Activated CD8-positive, alpha-beta memory T cell treated with anti-CD3 and anti-CD28 coated beads for 1 hour (primary cell): ENCODE data around the gene TTLL12.

Experiments used
- DNase-seq, 2 donors: peaks; one replicate each; pipeline ENCODE4 v3.0.0-alpha.2; 2020; ENCODE audit warnings: low read depth in 1 of 2; ENCODE audit errors: extremely low read depth in 1 of 2

The TTLL12 gene

GRCh38 chr22:43131773-43132501 lies 55.0 kb downstream of the TTLL12 start:
- DNase-seq = no peak

GRCh38 chr22:43129426-43130425 lies 57.2 kb downstream of the TTLL12 start:
- no peak for DNase-seq

DNA sequence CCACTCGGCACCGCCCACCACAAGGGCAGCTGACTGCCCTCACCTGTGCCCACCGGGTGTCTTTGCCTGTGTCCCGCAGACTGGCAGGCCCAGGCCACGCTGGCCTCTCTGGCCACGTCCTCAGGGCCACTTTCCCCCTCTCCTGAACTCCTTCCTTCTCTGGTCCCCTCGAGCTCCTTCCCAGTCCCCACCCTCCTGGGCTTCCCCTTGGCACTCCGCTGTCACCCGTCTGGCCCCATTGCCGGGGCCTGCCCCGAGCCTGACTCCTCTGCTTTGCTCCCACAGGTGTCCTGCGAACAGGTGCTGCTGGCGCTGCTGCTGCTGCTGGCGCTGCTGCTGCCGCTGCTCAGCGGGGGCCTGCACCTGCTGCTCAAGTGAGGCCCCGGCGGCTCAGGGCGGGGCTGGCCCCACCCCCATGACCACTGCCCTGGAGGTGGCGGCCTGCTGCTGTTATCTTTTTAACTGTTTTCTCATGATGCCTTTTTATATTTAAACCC lies 58.0 kb downstream of the TTLL12 start:
- no peak for DNase-seq

GRCh38 chr22:43128116-43128515 lies 58.8 kb downstream of the TTLL12 start:
- DNase-seq = no peak

GRCh38 chr22:43127166-43127908 lies 59.6 kb downstream of the TTLL12 start:
- no peak for DNase-seq

DNA sequence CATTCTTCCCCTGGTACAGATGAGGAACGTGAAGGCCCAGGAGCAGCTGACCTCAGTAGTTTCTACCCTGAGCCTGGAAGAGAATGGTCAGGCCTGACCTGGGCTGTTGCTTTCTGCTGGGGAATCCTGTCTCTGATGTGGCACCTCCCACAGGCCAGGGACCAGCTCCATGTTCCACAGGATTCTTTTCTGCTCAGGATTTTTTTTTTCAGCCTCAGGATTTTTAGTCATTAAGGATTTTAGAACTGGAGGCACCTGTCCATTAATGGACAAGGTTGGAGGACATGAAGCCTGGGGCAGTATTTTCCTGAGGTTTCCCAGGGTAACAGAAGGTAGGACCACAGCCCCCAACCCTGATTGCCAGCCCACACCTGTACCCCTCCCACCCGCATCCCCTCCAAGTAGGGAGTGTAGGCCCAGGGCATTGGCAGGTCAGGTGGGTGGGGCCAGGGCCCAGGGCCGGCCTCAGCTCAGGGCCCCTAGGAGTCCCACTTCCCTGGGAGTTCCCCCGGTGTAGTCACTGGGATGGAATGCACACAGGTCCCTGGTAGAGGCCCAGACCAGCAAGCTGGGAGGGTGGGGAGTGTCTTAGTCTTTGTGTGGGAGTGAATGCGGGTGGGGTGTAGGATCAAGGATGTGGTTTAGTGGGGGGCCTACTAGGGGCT lies 60.3 kb downstream of the TTLL12 start:
- DNase-seq = no peak

- no peak for DNase-seq
These were observed 67.9 kb downstream of the TTLL12 start for GRCh38 chr22:43118953-43119458.

DNA sequence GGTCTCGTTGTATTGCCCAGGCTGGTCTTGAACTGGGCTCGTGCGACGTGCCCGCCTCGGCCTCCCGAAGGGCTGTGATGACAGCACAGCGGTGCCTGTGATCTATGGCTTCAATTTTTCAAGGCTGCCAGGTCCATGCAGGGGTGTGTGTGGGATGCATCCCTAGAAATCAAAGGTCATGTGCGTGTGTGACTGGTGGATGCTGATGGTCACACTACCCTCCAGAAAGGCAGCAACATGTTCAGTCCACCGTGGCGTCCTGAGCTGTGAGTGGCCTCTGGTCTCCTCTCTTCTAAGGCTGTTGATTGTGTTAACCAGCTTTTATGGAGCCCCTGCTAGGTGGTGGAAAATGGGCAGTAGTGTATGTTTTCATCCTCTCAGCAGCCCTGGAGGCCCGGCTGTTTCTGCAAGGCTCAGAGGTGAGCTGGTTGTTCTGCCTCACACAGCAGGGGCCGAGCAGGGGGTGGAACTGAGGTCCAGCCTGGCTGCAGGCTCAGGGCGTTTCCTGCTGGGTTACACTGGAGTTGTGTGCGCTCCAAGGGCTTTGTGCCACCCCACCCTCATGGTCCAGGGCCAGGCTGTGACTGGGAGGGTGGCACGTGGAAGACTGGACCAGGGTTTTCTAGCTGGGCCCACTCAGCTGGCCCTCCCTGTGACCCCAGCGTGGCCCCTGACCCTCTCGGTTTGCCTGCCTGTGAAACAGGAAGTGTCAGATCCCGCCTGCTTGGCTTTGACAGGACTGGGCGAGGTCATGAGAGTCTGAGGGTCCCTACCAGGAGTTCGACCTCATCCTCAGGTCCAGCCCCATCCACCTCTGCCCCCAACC lies 68.7 kb downstream of the TTLL12 start:
- DNase-seq = no peak

GRCh38 chr22:43116932-43117331 lies 70.0 kb downstream of the TTLL12 start:
- DNase-seq = no peak
